Sigmoid colon (tissue), 7 donors: ENCODE data around the gene ATP2B1. TPM values are rescaled to one million over a fixed set of nuclear protein-coding genes. Genes with fewer than 3 reads are reported as not detected.

Experiments
- DNase-seq: peaks from one replicate; pipeline ENCODE4 v3.0.0-alpha.2; 2019
- H3K27ac ChIP-seq, 4 donors: fragments of 200-600 bp; sonication (generic); one replicate each; pipeline ENCODE4 v1.5.1; 2016 to 2019; ENCODE audit warnings: mild to moderate bottlenecking in 1 of 4
- H3K27me3 ChIP-seq, 3 donors: fragments of 200-600 bp; sonication (generic); one replicate each; pipeline ENCODE4 v1.5.1; 2019; ENCODE audit warnings: mild to moderate bottlenecking in 1 of 3
- H3K36me3 ChIP-seq, 4 donors: fragments of 200-600 bp; sonication (generic); one replicate each; pipeline ENCODE4 v1.5.1; 2016 to 2019
- H3K4me1 ChIP-seq, 4 donors: fragments of 200-600 bp; sonication (generic); one replicate each; pipeline ENCODE4 v1.5.1; 2017 to 2019
- H3K4me3 ChIP-seq, 4 donors: fragments of 200-600 bp; sonication (generic); one replicate each; pipeline ENCODE4 v1.5.1; 2017 to 2019; ENCODE audit warnings: mild to moderate bottlenecking in 2 of 4, moderate library complexity in 1 of 4
- H3K9me3 ChIP-seq, 4 donors: fragments of 200-600 bp in 3 of 4; sonication (generic) in 3 of 4; one replicate each; pipeline versions ENCODE4 v1.5.1 to v1.6.1; 2013 to 2019
- CTCF ChIP-seq, 4 experiments: fragments of 450-650 bp in 3 of 4; fragments of 200-600 bp in 1 of 4; IDR thresholded peaks; one replicate each; pipeline ENCODE4 v1.5.1; 2016 to 2019; ENCODE audit warnings: antibody characterized with exemption in 4 of 4, mild to moderate bottlenecking in 3 of 4, moderate library complexity in 2 of 4
- EP300 ChIP-seq, 4 donors: sonication (generic); formaldehyde crosslinking; IDR thresholded peaks; one replicate each; pipeline ENCODE4 v1.6.1; 2017; ENCODE audit warnings: antibody characterized with exemption in 4 of 4
- POLR2A ChIP-seq, 2 donors: fragments of 450-650 bp; IDR thresholded peaks; one replicate each; pipeline ENCODE4 v1.6.1; 2016; ENCODE audit warnings: antibody characterized with exemption in 2 of 2, mild to moderate bottlenecking in 2 of 2, moderate library complexity in 2 of 2
- POLR2AphosphoS5 ChIP-seq, 4 donors: sonication (generic); formaldehyde crosslinking; IDR thresholded peaks; one replicate each; pipeline ENCODE4 v1.6.1; 2017; ENCODE audit warnings: antibody characterized with exemption in 4 of 4
- WGBS, 2 donors: extraction: QIAGEN DNeasy Blood & Tissue Kit; methylation state at CpG; one replicate each; pipeline ENCODE4 v1.1.7; 2013; 5-methylcytosine and 5-hydroxymethylcytosine counted together
- intact Hi-C: fragments of 100-400 bp; cut with DNase I; formaldehyde crosslinking; loops from one replicate; pipeline ENCODE4 v1.15.1; 2023
- polyA plus RNA-seq, 3 donors: library from polyadenylated mRNA; stranded (reverse); fragments of 200-250 nt; gene quantifications; one replicate each; pipeline ENCODE4 v1.2.3, GENCODE V29; 2013
- total RNA-seq, 4 donors: library from RNA; depleted of rRNA; stranded (reverse); fragments of >200 nt; gene quantifications; one replicate each; pipeline ENCODE4 v1.1.0, GENCODE V29; 2016
- donor health status: healthy with polysubstance abuse.
- donor health status: Bipolar disorder and iron deficiency.
- donor health status: healthy.

The ATP2B1 gene
- total and polyA plus RNA-seq, 7 donors = 4.8 to 39.1 (median 27.6) TPM

GRCh38 chr12:89648211-89648930 lies 60.3 kb downstream of the ATP2B1 start:
- Histone ChIP-seq H3K9me3 (no peaks in the 10 kb centered on the region), H3K27me3 (no peaks in the 10 kb centered on the region), H3K4me3 (no peak overlapping the region), H3K4me1 (peaks cover 0 to 17% (median 2%) of the 10 kb centered on the region in 4 donors), H3K36me3 (no peaks in the 10 kb centered on the region), H3K27ac (no peak overlapping the region)
- 82 to 83% methylated on average over 4 of the region's 4 CpGs for WGBS, 2 donors
- intact Hi-C loops = no loop called here
- no peak for DNase-seq
- no peak for TF ChIP-seq EP300 (IDR thresholded peaks at IDR 0.05)
- TF ChIP-seq POLR2A (IDR thresholded peaks at IDR 0.05) = no peak
- no peak for TF ChIP-seq POLR2AphosphoS5 (IDR thresholded peaks at IDR 0.05)
- TF ChIP-seq CTCF (IDR thresholded peaks at IDR 0.05) = no peak

DNA sequence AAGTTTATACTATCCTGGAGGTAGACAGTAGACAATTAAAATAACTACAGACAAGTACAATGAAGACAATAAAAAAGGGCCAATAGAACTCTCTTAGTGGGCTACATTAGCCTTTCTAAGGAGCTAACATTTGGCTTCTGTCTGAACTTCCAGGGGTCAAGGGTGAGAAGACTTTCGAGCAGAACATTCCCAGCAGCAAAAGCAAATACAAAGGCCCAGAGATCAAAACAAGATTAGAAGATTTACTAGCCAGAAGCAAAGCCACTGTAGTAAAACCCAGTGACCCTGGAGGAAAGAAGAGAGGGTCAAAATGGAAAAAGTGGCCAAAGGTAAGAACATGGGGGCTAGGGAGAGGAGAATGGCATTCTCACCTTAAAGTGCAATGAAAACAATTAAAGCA lies 63.2 kb downstream of the ATP2B1 start:
- Histone ChIP-seq H3K36me3 (peaks cover 0 to 5% (median 0%) of the 10 kb centered on the region in 4 donors), H3K27ac (no peak overlapping the region), H3K27me3 (no peaks in the 10 kb centered on the region), H3K4me1 (peaks cover 0 to 17% (median 2%) of the 10 kb centered on the region in 4 donors), H3K9me3 (no peaks in the 10 kb centered on the region), H3K4me3 (no peak overlapping the region)
- TF ChIP-seq POLR2A (IDR thresholded peaks at IDR 0.05) (no peak), POLR2AphosphoS5 (IDR thresholded peaks at IDR 0.05) (no peak), EP300 (IDR thresholded peaks at IDR 0.05) (no peak), CTCF (IDR thresholded peaks at IDR 0.05) (no peak)
- intact Hi-C loops = no loop called here
- DNase-seq = no peak
- 19 to 63% methylated on average over 1 of the region's 1 CpG for WGBS, 2 donors

DNA sequence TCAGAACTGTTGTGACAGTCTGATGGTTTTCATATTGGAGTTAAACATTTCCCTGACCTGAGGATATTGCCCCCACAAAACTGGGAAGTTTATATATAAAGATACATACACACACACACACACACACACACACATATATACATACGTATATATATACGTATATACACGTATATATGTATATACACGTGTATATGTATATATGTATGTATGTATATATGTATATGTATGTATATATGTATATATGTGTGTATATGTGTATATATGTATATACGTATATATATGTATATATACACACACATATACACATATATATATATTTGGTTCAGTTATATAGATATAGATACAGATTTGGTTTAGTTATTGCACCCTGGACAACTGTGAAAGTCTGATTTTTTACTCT lies 65.7 kb downstream of the ATP2B1 start:
- no peak overlapping the region for H3K4me3 ChIP-seq
- no peak overlapping the region for H3K27ac ChIP-seq
- TF ChIP-seq CTCF (IDR thresholded peaks at IDR 0.05) (no peak), POLR2AphosphoS5 (IDR thresholded peaks at IDR 0.05) (no peak), POLR2A (IDR thresholded peaks at IDR 0.05) (no peak), EP300 (IDR thresholded peaks at IDR 0.05) (no peak)
- intact Hi-C loops = no loop called here
- no peak for DNase-seq
- no peaks in the 10 kb centered on the region for H3K9me3 ChIP-seq
- peaks cover 0 to 17% (median 2%) of the 10 kb centered on the region in 4 donors for H3K4me1 ChIP-seq
- H3K36me3 ChIP-seq = peaks cover 0 to 5% (median 0%) of the 10 kb centered on the region in 4 donors
- no peaks in the 10 kb centered on the region for H3K27me3 ChIP-seq
- 82 to 84% methylated on average over 5 of the region's 5 CpGs for WGBS, 2 donors

DNA sequence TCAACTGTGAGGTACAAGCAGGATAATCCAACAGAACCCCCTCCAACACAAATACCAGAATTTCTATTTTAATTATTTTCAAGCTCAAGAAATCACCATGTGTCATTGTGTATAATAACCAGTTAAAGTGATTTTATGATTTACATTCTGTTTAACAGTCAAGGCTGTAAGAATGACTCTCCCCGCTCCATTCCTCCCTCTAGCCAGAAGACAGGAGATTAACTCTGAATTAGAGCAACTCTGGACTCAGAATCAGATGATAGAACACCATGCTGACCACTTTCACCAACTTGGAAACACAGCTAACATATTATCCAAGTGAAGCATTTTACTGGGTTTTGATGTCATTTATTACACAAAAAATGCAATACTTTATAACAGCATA lies 71.9 kb downstream of the ATP2B1 start:
- DNase-seq = no peak
- Histone ChIP-seq H3K9me3 (no peaks in the 10 kb centered on the region), H3K4me1 (peaks cover 0 to 11% (median 5%) of the 10 kb centered on the region in 4 donors), H3K27me3 (no peaks in the 10 kb centered on the region), H3K4me3 (no peak overlapping the region), H3K36me3 (peaks cover 0 to 8% (median 0%) of the 10 kb centered on the region in 4 donors), H3K27ac (no peak overlapping the region)
- TF ChIP-seq EP300 (IDR thresholded peaks at IDR 0.05) (no peak), POLR2AphosphoS5 (IDR thresholded peaks at IDR 0.05) (no peak), POLR2A (IDR thresholded peaks at IDR 0.05) (no peak)
- WGBS, 2 donors = 59 to 84% methylated on average over 1 of the region's 1 CpG
- intact Hi-C loops = no loop called here

DNA sequence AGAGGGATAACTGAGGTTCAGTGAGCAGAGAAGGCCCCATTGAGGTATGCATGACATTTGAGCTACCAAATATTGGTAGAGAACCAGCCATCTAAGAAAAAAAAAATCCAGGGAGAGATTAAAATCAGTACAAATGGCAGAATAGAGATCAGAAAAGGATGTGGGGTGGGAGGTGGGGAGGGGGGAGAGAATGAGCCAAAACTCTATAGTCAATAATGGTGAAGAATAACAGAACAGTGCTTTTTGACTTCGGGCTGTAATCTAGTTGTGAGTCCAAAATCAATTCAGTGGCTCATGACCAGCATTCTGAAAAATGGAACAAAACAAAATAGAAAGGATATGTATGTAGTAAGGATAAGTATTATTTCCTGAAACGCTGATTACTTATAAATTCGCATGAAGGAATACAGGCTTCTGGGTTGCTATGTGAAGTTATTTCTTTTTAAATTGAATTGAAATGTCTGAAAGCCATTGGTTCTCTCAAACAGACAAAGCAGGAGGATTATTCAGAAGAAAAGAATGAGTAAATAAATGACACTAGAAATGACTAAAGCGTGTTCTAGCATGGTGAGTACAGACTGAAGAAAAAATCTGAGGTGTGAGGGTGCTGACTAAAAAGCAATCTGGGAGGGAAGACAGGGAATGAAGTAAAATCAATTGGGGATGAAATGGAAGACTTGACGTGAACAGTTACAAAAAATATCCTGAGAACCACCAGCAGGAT lies 72.4 kb downstream of the ATP2B1 start:
- WGBS, 2 donors = 89% methylated on average over 5 of the region's 5 CpGs
- Histone ChIP-seq H3K4me1 (peaks cover 0 to 11% (median 5%) of the 10 kb centered on the region in 4 donors), H3K4me3 (no peak overlapping the region), H3K27ac (no peak overlapping the region), H3K36me3 (peaks cover 0 to 7% (median 0%) of the 10 kb centered on the region in 4 donors), H3K9me3 (no peaks in the 10 kb centered on the region), H3K27me3 (no peaks in the 10 kb centered on the region)
- DNase-seq = no peak
- intact Hi-C loops = no loop called here
- TF ChIP-seq POLR2AphosphoS5 (IDR thresholded peaks at IDR 0.05) (no peak), CTCF (IDR thresholded peaks at IDR 0.05) (no peak), EP300 (IDR thresholded peaks at IDR 0.05) (no peak), POLR2A (IDR thresholded peaks at IDR 0.05) (no peak)
